ENCODE measurements around the gene RBM27. TPM values are rescaled to one million over a fixed set of nuclear protein-coding genes. Genes with fewer than 3 reads are reported as not detected.

The RBM27 gene
- total and polyA plus RNA-seq, 2 of the 4 experiments (the other 2 are of a cell fraction): 7.7 to 19.2 TPM

- Histone ChIP-seq H4K5ac (ENCODE audit: low read depth, low read length) (no peak overlapping the region), H3K36me3 (ENCODE audit: control insufficient read depth, insufficient read depth, low read length) (peaks cover 30% of the 10 kb centered on the region), H3K9me1 (ENCODE audit: insufficient read depth, low read length) (no peaks in the 10 kb centered on the region), H3K9me3 (ENCODE audit: control insufficient read depth, insufficient read depth, low read length) (no peaks in the 10 kb centered on the region), H4K91ac (ENCODE audit: insufficient read depth, low read depth, low read length) (no peak overlapping the region), H2BK120ac (ENCODE audit: low read depth, low read length) (no peak overlapping the region), H3K27me3 (ENCODE audit: control insufficient read depth, insufficient read depth, low read length) (no peaks in the 10 kb centered on the region), H3K79me1 (ENCODE audit: low read depth in 1 of 2, low read length in 2 of 2) (peaks cover 11 to 21% of the 10 kb centered on the region in 2 experiments), H2BK15ac (ENCODE audit: low read depth, low read length) (no peak overlapping the region), H3K56ac (ENCODE audit: extremely low read depth, insufficient read depth, low read length) (no peak overlapping the region), H3K14ac (replicated peaks; ENCODE audit: low read depth, low read length) (no peak overlapping the region), H2BK5ac (ENCODE audit: low read depth, low read length, poor library complexity, severe bottlenecking) (no peak overlapping the region), H2AK9ac (replicated peaks; ENCODE audit: low read depth, low read length, poor library complexity) (no peak overlapping the region), H2BK20ac (ENCODE audit: low read depth, low read length) (no peak overlapping the region), H2AFZ (replicated peaks; ENCODE audit: low read length, poor library complexity) (no peak overlapping the region), H4K20me1 (ENCODE audit: insufficient read depth, low read length) (no peaks in the 10 kb centered on the region), H3K4me2 (ENCODE audit: low read depth, low read length) (no peak overlapping the region), H3K23ac (ENCODE audit: low read depth, low read length) (no peak overlapping the region), H3K9ac (ENCODE audit: low read depth, low read length) (no peak overlapping the region), H3K4me3 (ENCODE audit: insufficient read depth, low read depth, low read length) (no peak overlapping the region), H4K8ac (ENCODE audit: low read depth in 2 of 2, low read length in 2 of 2) (no peak overlapping the region), H2AK5ac (ENCODE audit: low read depth, low read length) (no peak overlapping the region), H3K4me1 (ENCODE audit: control insufficient read depth, insufficient read depth, low read length) (no peaks in the 10 kb centered on the region), H3K27ac (ENCODE audit: insufficient read depth, low read length) (no peak overlapping the region), H3K4ac (ENCODE audit: low read depth, low read length) (no peak overlapping the region), H3K18ac (ENCODE audit: low read depth, low read length) (no peak overlapping the region)
- no peak for DNase-seq
- WGBS, 2 experiments (ENCODE audit: extremely low coverage in 2 of 2, insufficient read length in 1 of 2): no CpG with 5 or more reads among the region's 6 CpGs
- intact Hi-C loops (cut with micrococcal nuclease): no loop called here
- dilution Hi-C loops (cut with HindIII; ENCODE audit: low sequenced_read_pairs, unreplicated experiment): no loop called here
- no peak for ATAC-seq (ENCODE audit: low read depth)
- ChIA-PET CTCF (no interaction called here), POLR2A (ENCODE audit: unreplicated experiment) (no interaction called here)
- in situ Hi-C loops (cut with MboI; ENCODE audit: low sequenced_read_pairs): no loop called here
- TF ChIP-seq FOS (IDR thresholded peaks at IDR 0.05; ENCODE audit: low read depth, low read length): no peak
- no peak for TF ChIP-seq NFE2L2 (IDR thresholded peaks at IDR 0.05; ENCODE audit: low read depth, low read length)
- TF ChIP-seq RFX5 (IDR thresholded peaks at IDR 0.05; ENCODE audit: low read depth, low read length): no peak
- TF ChIP-seq ELK1 (IDR thresholded peaks at IDR 0.05; ENCODE audit: borderline replicate concordance, low read depth, low read length): no peak
- TF ChIP-seq MAZ (IDR thresholded peaks at IDR 0.05; ENCODE audit: borderline replicate concordance, low read depth, low read length): no peak
- BruUV-seq (replicated peaks): no TSS peak
Observed at GRCh38 chr5:146232223-146232622, 28.8 kb downstream of the RBM27 start.

Measured in IMR-90 (cell line).